ENCODE data around the gene NCR2. TPM values are rescaled to one million over a fixed set of nuclear protein-coding genes. Genes with fewer than 3 reads are reported as not detected.

NCR2 gene
- polyA plus RNA-seq, 1 of the 3 experiments (the other 2 are of a cell fraction): not detected

- no peak for DNase-seq
- WGBS (ENCODE audit: low lambda C conversion rate): 46% methylated on average over 4 of the region's 4 CpGs
Observed at GRCh38 chr6:41346441-41346840, 11.0 kb downstream of the NCR2 start.

GRCh38 chr6:41347378-41348050 lies 12.1 kb downstream of the NCR2 start:
- H3K27me3 ChIP-seq (ENCODE audit: insufficient read depth): peaks cover 43% of the 10 kb centered on the region
- no peaks in the 10 kb centered on the region for H3K9me2 ChIP-seq
- H3K4me3 ChIP-seq (ENCODE audit: low read depth in 2 of 2, low read length in 1 of 2): no peak overlapping the region
- WGBS (ENCODE audit: low lambda C conversion rate): 24% methylated on average over 6 of the region's 9 CpGs
- CTCF ChIA-PET: interaction anchor here (1.0 kb wide), 1 partner anchor 41 kb away, joined by 3 read pairs; no protein-coding TSS in a partner anchor
- H2AFZ ChIP-seq (ENCODE audit: low read depth): no peak overlapping the region
- no peaks in the 10 kb centered on the region for H3K4me1 ChIP-seq (ENCODE audit: control insufficient read depth in 1 of 2, insufficient read depth in 2 of 2, low read depth in 1 of 2, low read length in 1 of 2)
- H3K9ac ChIP-seq: no peak overlapping the region
- H3F3A ChIP-seq (replicated peaks; ENCODE audit: insufficient read depth): no peaks in the 10 kb centered on the region
- POLR2A ChIA-PET: no interaction called here
- no peak overlapping the region for H3K4me2 ChIP-seq
- DNase-seq: no peak
- no peaks in the 10 kb centered on the region for H3K9me3 ChIP-seq
- H3K79me2 ChIP-seq (ENCODE audit: insufficient read depth): no peaks in the 10 kb centered on the region
- no peaks in the 10 kb centered on the region for H3K36me3 ChIP-seq (replicated peaks in 1 of 2; ENCODE audit: control insufficient read depth in 1 of 2, insufficient read depth in 2 of 2, low read length in 1 of 2)
- TF ChIP-seq TEAD4 (IDR thresholded peaks at IDR 0.05; ENCODE audit: borderline replicate concordance, insufficient read depth): no peak
- H3K27ac ChIP-seq (ENCODE audit: low read depth in 2 of 2, low read length in 1 of 2): no peak overlapping the region
- H4K20me1 ChIP-seq (ENCODE audit: insufficient read depth): no peaks in the 10 kb centered on the region

More at GRCh38 chr6:41346441-41346840, 11.0 kb downstream of the NCR2 start:
- Histone ChIP-seq H3K27me3 (ENCODE audit: insufficient read depth) (peaks cover 39% of the 10 kb centered on the region), H3K79me2 (ENCODE audit: insufficient read depth) (no peaks in the 10 kb centered on the region), H3F3A (replicated peaks; ENCODE audit: insufficient read depth) (no peaks in the 10 kb centered on the region), H3K9me3 (no peaks in the 10 kb centered on the region), H4K20me1 (ENCODE audit: insufficient read depth) (no peaks in the 10 kb centered on the region), H2AFZ (ENCODE audit: low read depth) (no peak overlapping the region), H3K27ac (ENCODE audit: low read depth in 2 of 2, low read length in 1 of 2) (no peak overlapping the region), H3K9ac (no peak overlapping the region), H3K4me2 (no peak overlapping the region), H3K9me2 (no peaks in the 10 kb centered on the region), H3K4me3 (ENCODE audit: low read depth in 2 of 2, low read length in 1 of 2) (no peak overlapping the region), H3K4me1 (ENCODE audit: control insufficient read depth in 1 of 2, insufficient read depth in 2 of 2, low read depth in 1 of 2, low read length in 1 of 2) (no peaks in the 10 kb centered on the region), H3K36me3 (replicated peaks in 1 of 2; ENCODE audit: control insufficient read depth in 1 of 2, insufficient read depth in 2 of 2, low read length in 1 of 2) (no peaks in the 10 kb centered on the region)
- ChIA-PET CTCF (no interaction called here), POLR2A (no interaction called here)
- no peak for TF ChIP-seq FOSL2 (IDR thresholded peaks at IDR 0.05; ENCODE audit: borderline replicate concordance, low read depth)
- no peak for TF ChIP-seq ELF1 (IDR thresholded peaks at IDR 0.05)
- TF ChIP-seq GABPA (IDR thresholded peaks at IDR 0.05; ENCODE audit: low read depth): no peak
- TF ChIP-seq MEF2A (IDR thresholded peaks at IDR 0.05; ENCODE audit: borderline replicate concordance, low read depth): no peak
- no peak for TF ChIP-seq NFIC (IDR thresholded peaks at IDR 0.05; ENCODE audit: borderline replicate concordance)
- TF ChIP-seq JUND (IDR thresholded peaks at IDR 0.05): no peak
- no peak for TF ChIP-seq FOXM1 (IDR thresholded peaks at IDR 0.05; ENCODE audit: low read depth)
- no peak for TF ChIP-seq CHD2 (IDR thresholded peaks at IDR 0.05; ENCODE audit: low read length, partially characterized antibody)
- no peak for TF ChIP-seq FOXJ3 (CRISPR knock-in tag; IDR thresholded peaks at IDR 0.05)
- TF ChIP-seq SMC3 (IDR thresholded peaks at IDR 0.05; ENCODE audit: low read depth, low read length): no peak

- CTCF ChIA-PET: interaction anchor here (1.0 to 1.5 kb wide), 4 partner anchors 16 to 42 kb away, joined by 3 to 6 read pairs (median 4); no protein-coding TSS in a partner anchor
Observed at GRCh38 chr6:41348934-41349333, 13.5 kb downstream of the NCR2 start.

More at GRCh38 chr6:41348934-41349333, 13.5 kb downstream of the NCR2 start:
- no peaks in the 10 kb centered on the region for H3K9me2 ChIP-seq
- peaks cover 48% of the 10 kb centered on the region for H3K27me3 ChIP-seq (ENCODE audit: insufficient read depth)
- H3K9me3 ChIP-seq: no peaks in the 10 kb centered on the region
- H3K4me3 ChIP-seq (ENCODE audit: low read depth in 2 of 2, low read length in 1 of 2): no peak overlapping the region
- H3K36me3 ChIP-seq (replicated peaks in 1 of 2; ENCODE audit: control insufficient read depth in 1 of 2, insufficient read depth in 2 of 2, low read length in 1 of 2): no peaks in the 10 kb centered on the region
- POLR2A ChIA-PET: no interaction called here
- H3K4me1 ChIP-seq (ENCODE audit: control insufficient read depth in 1 of 2, insufficient read depth in 2 of 2, low read depth in 1 of 2, low read length in 1 of 2): no peaks in the 10 kb centered on the region
- DNase-seq: no peak
- no peak for TF ChIP-seq REST (IDR thresholded peaks at IDR 0.05; ENCODE audit: low read depth, low read length)
- no peak overlapping the region for H3K9ac ChIP-seq
- H4K20me1 ChIP-seq (ENCODE audit: insufficient read depth): no peaks in the 10 kb centered on the region
- H3K27ac ChIP-seq (ENCODE audit: low read depth in 2 of 2, low read length in 1 of 2): no peak overlapping the region
- WGBS (ENCODE audit: low lambda C conversion rate): 37% methylated on average over 2 of the region's 2 CpGs
- H3F3A ChIP-seq (replicated peaks; ENCODE audit: insufficient read depth): no peaks in the 10 kb centered on the region
- H2AFZ ChIP-seq (ENCODE audit: low read depth): no peak overlapping the region
- no peaks in the 10 kb centered on the region for H3K79me2 ChIP-seq (ENCODE audit: insufficient read depth)
- H3K4me2 ChIP-seq: no peak overlapping the region

Measured in SK-N-SH (cell line).